GM10248 (cell line): Measurements from ENCODE around the gene BCL2L14.

Experiments
- CTCF ChIA-PET: fragments of 300-600 bp; sonication (Branson Sonifier 250); formaldehyde crosslinking; extraction: SDS; loops from one replicate; lab custom pipeline; 2021; ENCODE audit warnings: antibody characterized with exemption; lab: Yijun Ruan, JAX
- POLR2A ChIA-PET: fragments of 350-650 bp; sonication (Branson Sonifier 250); formaldehyde crosslinking; extraction: SDS; loops from one replicate; lab custom pipeline; 2020; ENCODE audit warnings: antibody characterized with exemption; lab: Yijun Ruan, JAX
- DNase-seq: peaks from one replicate; pipeline ENCODE4 v3.0.0; 2012; ENCODE audit errors: extremely low spot score
- TF ChIP-seq, protein P1 (sequence below): IDR thresholded peaks from 2 replicates; pipeline ENCODE4 v1.5.1; 2012; ENCODE audit warnings: mild to moderate bottlenecking, low read depth; ENCODE audit errors: extremely low read depth, missing control alignments, control extremely low read depth

The BCL2L14 gene

DNA sequence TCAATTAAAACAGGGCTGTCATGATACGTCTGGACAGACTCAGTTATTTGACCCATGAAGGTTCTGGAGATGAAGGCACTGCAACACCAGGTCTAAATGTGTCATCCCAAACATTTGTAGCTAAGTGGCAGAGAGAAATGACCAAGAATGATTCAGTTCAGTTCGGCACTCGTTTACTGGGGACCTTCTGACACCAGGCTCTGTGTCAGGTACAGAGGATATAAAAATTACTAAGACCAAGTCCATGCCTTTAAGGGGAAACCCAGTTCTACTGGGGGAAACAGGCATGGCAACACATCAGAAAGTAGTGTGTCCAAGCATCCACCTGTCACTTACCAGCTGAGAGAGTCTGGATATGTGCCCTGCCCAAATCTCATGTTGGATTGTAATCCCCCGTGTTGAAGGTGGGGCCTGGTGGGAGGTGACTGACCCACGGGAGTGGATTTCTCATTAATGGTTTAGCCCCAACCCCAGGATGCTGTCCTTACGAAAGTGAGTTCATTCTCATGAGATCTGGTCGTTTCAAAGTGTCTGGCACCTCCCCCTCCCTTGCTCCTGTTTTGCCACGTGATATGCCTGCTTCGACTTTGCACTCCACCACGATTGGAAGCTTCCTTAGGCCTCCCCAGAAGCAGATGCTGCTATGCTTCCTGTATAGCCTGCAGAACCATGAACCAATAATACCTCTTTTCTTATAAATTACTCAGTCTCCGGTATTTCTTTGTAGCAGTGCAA is 41.9 kb upstream of the BCL2L14 start:
- POLR2A ChIA-PET, result no interaction called here
- DNase-seq, result no peak
- CTCF ChIA-PET, result interaction anchor here (0.6 to 2.0 kb wide), 3 partner anchors 447 to 451 kb away, joined by 3 to 5 read pairs (median 3); no protein-coding TSS in a partner anchor
- TF ChIP-seq, protein P1, sequence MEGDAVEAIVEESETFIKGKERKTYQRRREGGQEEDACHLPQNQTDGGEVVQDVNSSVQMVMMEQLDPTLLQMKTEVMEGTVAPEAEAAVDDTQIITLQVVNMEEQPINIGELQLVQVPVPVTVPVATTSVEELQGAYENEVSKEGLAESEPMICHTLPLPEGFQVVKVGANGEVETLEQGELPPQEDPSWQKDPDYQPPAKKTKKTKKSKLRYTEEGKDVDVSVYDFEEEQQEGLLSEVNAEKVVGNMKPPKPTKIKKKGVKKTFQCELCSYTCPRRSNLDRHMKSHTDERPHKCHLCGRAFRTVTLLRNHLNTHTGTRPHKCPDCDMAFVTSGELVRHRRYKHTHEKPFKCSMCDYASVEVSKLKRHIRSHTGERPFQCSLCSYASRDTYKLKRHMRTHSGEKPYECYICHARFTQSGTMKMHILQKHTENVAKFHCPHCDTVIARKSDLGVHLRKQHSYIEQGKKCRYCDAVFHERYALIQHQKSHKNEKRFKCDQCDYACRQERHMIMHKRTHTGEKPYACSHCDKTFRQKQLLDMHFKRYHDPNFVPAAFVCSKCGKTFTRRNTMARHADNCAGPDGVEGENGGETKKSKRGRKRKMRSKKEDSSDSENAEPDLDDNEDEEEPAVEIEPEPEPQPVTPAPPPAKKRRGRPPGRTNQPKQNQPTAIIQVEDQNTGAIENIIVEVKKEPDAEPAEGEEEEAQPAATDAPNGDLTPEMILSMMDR, result no peak

DNA sequence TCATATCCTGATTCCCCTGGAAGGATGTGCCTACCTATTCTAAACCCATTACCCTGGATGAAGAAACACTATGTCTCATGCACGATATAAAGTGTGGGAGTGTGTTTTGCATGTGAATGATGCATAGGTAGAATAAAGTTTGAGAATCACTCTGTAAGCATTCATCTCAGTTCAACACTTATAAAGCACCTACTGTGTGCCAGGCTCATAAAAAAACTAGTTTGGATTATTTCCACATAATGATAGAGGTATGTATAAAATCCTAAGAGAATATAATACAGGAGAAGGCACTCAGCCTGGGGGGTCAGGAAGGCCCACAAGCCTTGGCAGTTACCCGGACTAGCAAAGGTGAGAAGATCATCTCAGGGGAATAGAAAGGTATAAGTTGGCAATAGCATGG is 41.1 kb upstream of the BCL2L14 start:
- TF ChIP-seq, protein P1, result no peak
- POLR2A ChIA-PET, result no interaction called here
- DNase-seq, result no peak
- CTCF ChIA-PET, result interaction anchor here (0.6 to 2.0 kb wide), 2 partner anchors 448 to 450 kb away, joined by 3 to 5 read pairs; no protein-coding TSS in a partner anchor

DNA sequence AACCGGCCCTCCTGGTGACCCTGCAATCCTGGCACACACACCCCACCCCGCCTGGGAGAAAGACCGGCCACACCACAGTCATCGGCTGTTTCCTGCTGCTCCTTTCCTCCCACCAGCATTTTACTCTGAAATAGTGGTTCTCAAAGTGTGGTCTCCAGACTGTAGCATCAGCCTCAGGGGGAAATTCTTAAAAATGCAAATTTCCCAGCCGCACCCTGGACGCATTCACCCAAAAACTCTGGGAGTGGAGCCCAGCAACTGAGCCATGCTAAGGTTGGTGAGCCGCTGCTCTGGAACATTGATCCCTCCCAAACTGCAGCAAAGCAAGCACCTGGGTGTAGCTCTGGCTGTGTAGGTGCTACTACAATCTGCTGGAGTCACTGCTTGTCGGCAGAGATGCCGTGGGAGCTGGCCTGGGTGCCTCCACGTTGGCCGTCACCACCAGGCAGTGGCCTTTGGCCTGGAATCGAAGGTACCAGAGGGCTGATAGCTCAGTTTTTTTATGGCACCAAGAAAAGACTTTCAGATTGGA is 38.4 kb upstream of the BCL2L14 start:
- peak; percentile 32 for DNase-seq
- POLR2A ChIA-PET, result no interaction called here
- TF ChIP-seq, protein P1, result no peak
- CTCF ChIA-PET, result interaction anchor here (0.6 to 4.0 kb wide), 52 partner anchors 9 to 545 kb away, joined by 3 to 133 read pairs (median 5); partner anchors contain the start of gene LRP6

DNA sequence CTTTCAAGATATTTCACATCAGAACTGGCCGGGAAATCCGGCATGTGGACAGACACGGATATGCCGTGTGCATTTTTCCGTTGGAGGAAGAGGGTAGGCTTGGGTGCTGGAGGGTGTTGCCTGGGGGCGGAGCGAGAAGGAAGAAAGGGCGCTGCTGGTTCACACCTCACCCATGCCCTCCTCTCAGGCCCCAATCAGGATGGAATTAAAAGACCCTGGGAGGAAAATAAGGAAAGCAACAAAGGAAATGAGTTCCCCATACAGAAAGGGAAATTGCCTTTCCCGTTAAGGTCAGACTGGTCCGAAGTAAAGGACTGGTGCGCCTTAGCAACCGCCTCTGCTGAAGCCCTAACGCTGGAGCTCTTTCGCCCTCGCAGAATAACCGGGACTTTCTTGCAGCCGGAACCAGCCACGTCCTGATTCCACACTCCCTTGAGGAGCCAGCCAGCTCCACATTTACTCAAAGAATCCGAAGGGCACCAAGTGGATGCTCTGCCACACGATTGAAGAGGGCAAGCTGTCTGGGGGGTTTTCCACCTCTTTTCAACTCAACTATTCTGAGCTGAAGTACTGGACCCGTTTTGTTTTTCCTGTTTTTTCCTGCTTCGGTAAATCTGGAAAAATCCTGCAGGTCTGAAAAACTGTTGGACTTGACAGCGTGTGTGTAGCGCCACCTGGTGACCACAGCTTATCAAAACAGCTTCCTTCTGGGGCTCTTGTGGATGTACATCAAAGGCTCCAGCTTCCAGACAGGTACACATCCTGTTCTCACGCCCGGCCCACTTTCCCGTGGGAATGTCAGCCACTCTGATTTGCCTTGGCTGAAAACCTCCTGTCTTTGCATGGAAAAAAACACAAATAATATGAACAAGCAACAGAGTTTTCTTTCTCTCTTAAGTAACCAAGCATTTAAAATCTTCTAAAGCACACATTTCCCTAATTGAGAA is 37.6 kb upstream of the BCL2L14 start:
- peak; percentile 57 for DNase-seq
- POLR2A ChIA-PET, result interaction anchor here (0.5 kb wide), 1 partner anchor 16 kb away, joined by 11 read pairs; no protein-coding TSS in a partner anchor
- CTCF ChIA-PET, result interaction anchor here (0.6 to 4.0 kb wide), 92 partner anchors 8 to 805 kb away, joined by 3 to 133 read pairs (median 4); partner anchors contain the start of genes BORCS5 and LRP6
- TF ChIP-seq, protein P1, result peak; percentile 81

DNA sequence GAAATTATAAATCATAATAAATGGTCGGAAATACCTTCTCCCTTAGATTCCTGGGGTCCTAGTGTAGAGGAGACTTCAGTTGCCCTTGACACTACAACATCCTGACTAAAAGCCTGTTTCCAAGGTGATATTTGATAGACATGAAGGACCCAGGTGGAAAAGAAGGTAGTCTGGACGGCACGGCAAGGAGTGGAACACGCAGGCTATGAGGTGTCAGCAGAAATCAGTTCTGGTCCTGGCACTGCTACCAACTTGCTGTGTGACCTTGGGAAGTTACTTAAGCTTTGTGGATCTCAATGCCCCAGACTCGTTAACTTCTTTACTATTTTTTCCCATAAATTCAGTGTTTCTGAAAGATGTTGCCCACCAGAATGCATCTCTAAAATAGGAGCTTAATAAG is 36.9 kb upstream of the BCL2L14 start:
- no peak for DNase-seq
- TF ChIP-seq, protein P1, result no peak
- CTCF ChIA-PET, result interaction anchor here (0.7 to 4.0 kb wide), 63 partner anchors 8 to 806 kb away, joined by 3 to 133 read pairs (median 5); partner anchors contain the start of genes BORCS5 and LRP6
- POLR2A ChIA-PET, result interaction anchor here (0.5 kb wide), 1 partner anchor 15 kb away, joined by 11 read pairs; no protein-coding TSS in a partner anchor
